GM12875 (cell line): Measurements from ENCODE around the gene TCF12.

Source experiments
- H3K4me3 ChIP-seq: one replicate; pipeline ENCODE4 v1.5.1; 2011; ENCODE audit warnings: low read depth, low read length, control low read depth
- TF ChIP-seq, protein P1 (sequence below): IDR thresholded peaks from 2 replicates; pipeline ENCODE4 v1.5.1; 2011; ENCODE audit warnings: low read depth, mild to moderate bottlenecking, control low read depth, inconsistent platforms, low read length, moderate library complexity, borderline replicate concordance; ENCODE audit not compliant: insufficient read depth

Gene TCF12

DNA sequence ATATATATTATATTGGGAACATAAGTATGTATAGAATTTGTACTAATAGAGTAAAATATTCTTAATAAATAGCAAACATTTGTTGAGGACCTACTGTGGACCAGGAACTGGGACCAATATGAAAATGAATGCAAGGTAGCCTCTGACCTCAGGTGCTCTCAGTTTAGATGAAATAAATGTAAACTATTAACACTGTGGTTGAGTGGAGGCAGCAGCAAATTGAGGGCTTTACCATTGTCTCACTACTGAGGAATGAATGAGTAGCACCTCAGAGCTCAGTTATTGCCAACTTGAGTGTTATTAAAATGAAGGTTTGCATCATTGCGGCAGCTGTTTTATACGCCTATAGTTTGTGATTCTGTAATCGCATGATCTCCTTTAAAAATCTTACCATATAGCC lies 366.9 kb downstream of the TCF12 start:
- TF ChIP-seq, protein P1, sequence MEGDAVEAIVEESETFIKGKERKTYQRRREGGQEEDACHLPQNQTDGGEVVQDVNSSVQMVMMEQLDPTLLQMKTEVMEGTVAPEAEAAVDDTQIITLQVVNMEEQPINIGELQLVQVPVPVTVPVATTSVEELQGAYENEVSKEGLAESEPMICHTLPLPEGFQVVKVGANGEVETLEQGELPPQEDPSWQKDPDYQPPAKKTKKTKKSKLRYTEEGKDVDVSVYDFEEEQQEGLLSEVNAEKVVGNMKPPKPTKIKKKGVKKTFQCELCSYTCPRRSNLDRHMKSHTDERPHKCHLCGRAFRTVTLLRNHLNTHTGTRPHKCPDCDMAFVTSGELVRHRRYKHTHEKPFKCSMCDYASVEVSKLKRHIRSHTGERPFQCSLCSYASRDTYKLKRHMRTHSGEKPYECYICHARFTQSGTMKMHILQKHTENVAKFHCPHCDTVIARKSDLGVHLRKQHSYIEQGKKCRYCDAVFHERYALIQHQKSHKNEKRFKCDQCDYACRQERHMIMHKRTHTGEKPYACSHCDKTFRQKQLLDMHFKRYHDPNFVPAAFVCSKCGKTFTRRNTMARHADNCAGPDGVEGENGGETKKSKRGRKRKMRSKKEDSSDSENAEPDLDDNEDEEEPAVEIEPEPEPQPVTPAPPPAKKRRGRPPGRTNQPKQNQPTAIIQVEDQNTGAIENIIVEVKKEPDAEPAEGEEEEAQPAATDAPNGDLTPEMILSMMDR, result no peak
- H3K4me3 ChIP-seq, result no peak overlapping the region

DNA sequence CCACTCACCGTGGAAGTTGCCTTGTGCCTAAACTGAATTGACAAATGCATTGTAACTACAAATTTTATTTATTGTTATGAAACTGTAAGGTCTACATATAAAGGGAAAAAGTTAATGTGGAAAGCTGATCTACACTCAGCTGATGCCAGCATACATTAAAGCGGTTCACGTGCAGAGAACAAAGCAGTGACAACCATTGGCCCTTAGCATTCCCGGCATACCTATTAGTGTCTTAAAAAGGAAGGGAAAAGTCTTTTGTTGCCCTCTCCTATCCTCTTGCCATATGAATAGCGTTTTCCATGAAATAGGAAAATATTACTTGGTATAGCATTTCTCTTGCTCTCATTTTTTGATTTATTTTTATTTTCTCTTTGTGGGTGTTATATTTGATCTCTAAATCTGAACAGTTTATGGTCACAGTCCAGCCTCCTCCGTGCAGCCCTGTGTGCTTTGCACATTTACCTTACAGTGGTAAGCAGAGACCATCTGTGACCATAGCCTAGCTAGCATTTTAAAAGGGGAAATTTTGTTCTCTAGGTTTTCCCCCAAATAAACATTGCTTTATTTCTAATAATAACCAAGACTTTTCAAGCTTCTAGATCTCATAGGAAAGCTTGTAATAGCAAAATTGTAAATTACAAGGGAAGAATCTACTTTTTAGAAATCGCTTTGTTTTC lies 368.1 kb downstream of the TCF12 start:
- TF ChIP-seq, protein P1, result no peak
- H3K4me3 ChIP-seq, result no peak overlapping the region

DNA sequence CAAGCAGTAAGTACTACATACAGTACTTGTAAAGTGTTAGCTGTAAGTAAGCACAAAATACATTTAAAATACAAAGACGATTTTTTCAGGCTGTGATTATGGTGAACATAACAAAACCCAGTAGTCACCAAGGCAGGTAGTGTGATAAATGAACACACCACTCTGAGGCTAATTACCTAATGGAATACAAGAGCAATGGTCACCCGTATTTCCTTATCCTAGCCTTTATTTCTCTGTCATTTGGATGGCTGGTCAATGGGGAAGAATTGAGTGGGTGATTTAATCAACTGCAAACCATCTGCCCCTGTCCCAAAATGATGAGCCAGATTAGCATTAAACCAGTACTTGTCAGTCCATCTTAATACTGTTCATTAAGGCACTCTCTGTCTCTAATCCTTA lies 368.7 kb downstream of the TCF12 start:
- no peak overlapping the region for H3K4me3 ChIP-seq
- TF ChIP-seq, protein P1, result no peak

DNA sequence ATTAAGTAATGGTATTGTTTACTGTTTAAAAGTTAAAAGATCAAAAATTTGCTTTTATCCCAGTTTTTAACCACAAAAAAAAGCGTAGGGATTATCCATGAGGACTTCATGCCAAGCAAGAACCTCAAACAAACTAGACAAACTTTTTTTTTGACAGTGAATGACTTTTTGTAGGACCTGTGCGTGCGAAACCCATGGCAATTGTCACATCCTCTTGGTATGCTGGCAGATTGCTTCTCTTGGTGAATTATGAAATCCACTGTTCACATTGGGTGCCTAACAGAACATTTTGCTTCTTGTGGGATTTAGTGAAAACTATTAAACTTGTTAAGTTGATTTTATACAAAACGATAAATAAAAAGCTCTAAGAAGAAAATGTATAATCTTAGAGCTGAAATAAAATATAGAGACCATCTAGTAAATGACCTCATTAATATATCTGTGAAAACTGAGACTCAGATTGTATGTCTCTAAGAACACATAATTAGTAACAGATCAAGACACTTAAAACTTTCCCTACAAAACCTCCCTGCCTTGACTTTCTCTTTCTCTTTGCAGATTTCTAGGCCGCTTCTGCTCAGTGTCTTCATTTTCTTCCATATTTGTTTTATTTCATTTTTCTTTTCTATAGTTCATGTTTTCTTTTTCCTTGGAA lies 370.6 kb downstream of the TCF12 start:
- no peak overlapping the region for H3K4me3 ChIP-seq
- TF ChIP-seq, protein P1, result no peak

DNA sequence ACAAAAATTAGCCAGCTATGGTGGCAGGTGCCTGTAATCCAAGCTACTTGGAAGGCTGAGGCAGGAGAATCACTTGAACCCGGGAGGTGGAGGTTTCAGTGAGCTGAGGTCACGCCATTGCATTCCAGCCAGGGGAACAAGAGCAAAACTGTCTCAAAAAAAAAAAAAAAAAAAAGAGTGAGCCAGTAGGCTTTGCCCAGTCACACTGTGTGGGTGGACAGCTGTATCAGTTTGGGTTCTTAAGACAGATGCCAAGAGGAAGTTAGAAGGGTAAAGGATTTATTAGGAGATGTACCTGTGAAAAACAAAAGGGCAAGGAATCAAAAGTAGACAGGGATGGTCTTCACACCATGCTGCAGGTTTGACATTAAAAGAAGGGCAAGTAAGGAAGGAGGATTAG lies 371.7 kb downstream of the TCF12 start:
- no peak overlapping the region for H3K4me3 ChIP-seq
- TF ChIP-seq, protein P1, result no peak

DNA sequence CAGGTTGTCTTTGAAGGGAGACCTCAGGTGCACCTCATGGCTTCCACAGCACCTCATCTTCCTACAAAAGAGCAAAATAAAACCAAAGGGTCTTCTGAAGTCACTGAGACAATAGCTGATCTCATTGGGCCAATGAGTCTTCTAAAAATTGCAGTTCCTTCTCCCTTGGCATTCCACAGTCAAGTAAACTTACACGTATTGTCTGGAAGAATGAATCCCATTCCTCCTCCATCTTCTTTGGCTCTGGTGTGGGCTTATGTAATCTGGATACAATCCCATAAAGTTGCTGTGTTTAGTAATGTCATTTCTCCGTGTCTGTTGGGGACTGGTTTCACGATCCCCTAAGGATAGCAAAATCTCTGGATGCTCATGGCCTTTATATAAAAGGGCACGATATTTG lies 372.4 kb downstream of the TCF12 start:
- no peak overlapping the region for H3K4me3 ChIP-seq
- TF ChIP-seq, protein P1, result no peak

DNA sequence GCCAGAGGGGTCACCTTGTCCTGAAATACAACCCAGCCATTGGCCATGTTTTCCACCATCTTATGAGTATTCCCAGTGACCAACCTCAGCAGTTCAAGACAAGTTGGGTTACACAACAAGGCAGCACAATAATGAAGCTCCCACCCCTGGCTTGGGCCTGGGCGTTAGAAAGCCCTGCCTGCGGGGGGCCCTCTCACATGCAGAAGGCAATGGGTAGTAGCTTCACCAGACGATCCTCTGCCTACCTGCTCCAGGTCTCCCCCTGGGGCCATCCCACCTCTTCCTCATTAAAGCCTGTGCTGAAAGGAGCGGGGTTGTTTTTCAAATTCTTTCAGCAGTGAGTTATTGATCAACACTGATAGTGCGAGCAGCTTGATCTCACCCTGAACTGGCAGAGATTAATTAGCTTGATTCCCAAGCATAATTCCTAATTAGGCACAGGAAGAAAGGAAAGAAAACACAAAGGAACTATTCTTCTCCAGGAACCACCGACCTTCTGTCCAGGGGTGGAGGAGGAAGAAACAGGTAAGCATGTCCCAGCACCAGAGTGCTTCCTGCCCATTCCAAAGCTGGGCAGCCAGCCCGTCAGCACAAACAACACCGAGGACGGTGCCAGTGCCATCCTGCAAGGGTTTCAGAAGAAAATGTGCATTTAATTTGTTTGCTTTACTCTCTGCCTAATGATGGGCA lies 378.2 kb downstream of the TCF12 start:
- TF ChIP-seq, protein P1, result no peak
- H3K4me3 ChIP-seq, result no peak overlapping the region
